NCI-H187 (cell line): ENCODE data around the gene SLC25A47.
"Not testable (repeated sequence)": the region's sequence is repeated elsewhere in the genome, so short reads cannot be mapped to it uniquely, and the experiment has no call there.

Experiments used
- DNase-seq, 2 experiments: peaks; one replicate each; lab custom pipeline; 2025; lab: John Stamatoyannopoulos, UW

The SLC25A47 gene

GRCh38 chr14:100305324-100306100 is 17.6 kb upstream of the SLC25A47 start:
- DNase-seq: peak in 1 of 2 experiments; percentile 43

GRCh38 chr14:100306101-100306997 is 16.8 kb upstream of the SLC25A47 start, which contains the start of gene SLC25A29:
TSS of gene SLC25A29 (minus strand) at chr14:100306444. CDS start at chr14:100306232, 212 bp downstream.
- peak; percentile 80 to 97 for DNase-seq

GRCh38 chr14:100306998-100307765 is 16.0 kb upstream of the SLC25A47 start:
- DNase-seq: no peak

GRCh38 chr14:100307766-100308426 is 15.2 kb upstream of the SLC25A47 start:
- no peak for DNase-seq

GRCh38 chr14:100308427-100308792 is 14.7 kb upstream of the SLC25A47 start:
- not testable (repeated sequence) for DNase-seq

- no peak for DNase-seq
Observed at GRCh38 chr14:100309028-100309737, 14.0 kb upstream of the SLC25A47 start.

- DNase-seq: peak; percentile 28 to 43
Observed at GRCh38 chr14:100312110-100312876, 10.8 kb upstream of the SLC25A47 start.

- DNase-seq: no peak
Observed at GRCh38 chr14:100312877-100313400, 10.2 kb upstream of the SLC25A47 start.

GRCh38 chr14:100313464-100314230 is 9.5 kb upstream of the SLC25A47 start:
- DNase-seq: peak in 1 of 2 experiments; percentile 46

- DNase-seq: no peak
Observed at GRCh38 chr14:100314724-100315123, 8.4 kb upstream of the SLC25A47 start.

GRCh38 chr14:100317389-100317788 is 5.8 kb upstream of the SLC25A47 start:
- no peak for DNase-seq

GRCh38 chr14:100317912-100318808 is 5.0 kb upstream of the SLC25A47 start:
- DNase-seq: no peak

GRCh38 chr14:100320157-100320856 is 2.8 kb upstream of the SLC25A47 start:
- no peak for DNase-seq

- DNase-seq: no peak
Observed at GRCh38 chr14:100321473-100322137, 1.5 kb upstream of the SLC25A47 start.

GRCh38 chr14:100322138-100322957 is 791 bp upstream of the SLC25A47 start:
- DNase-seq: no peak

GRCh38 chr14:100323942-100324307 is 786 bp downstream of the SLC25A47 start:
- no peak for DNase-seq
